Measurements from ENCODE around the gene NFU1. TPM values are rescaled to one million over a fixed set of nuclear protein-coding genes. Genes with fewer than 3 reads are reported as not detected.

NFU1 gene
- total and polyA plus RNA-seq, 2 of the 4 experiments (the other 2 are of a cell fraction) = 24.0 to 32.4 TPM

- Histone ChIP-seq H2AFZ (replicated peaks; ENCODE audit: low read length, poor library complexity) (no peak overlapping the region), H3K36me3 (ENCODE audit: control insufficient read depth, insufficient read depth, low read length) (peaks cover 23% of the 10 kb centered on the region), H3K9me1 (ENCODE audit: insufficient read depth, low read length) (no peaks in the 10 kb centered on the region), H2BK20ac (ENCODE audit: low read depth, low read length) (no peak overlapping the region), H2BK15ac (ENCODE audit: low read depth, low read length) (no peak overlapping the region), H4K20me1 (ENCODE audit: insufficient read depth, low read length) (no peaks in the 10 kb centered on the region), H3K23ac (ENCODE audit: low read depth, low read length) (no peak overlapping the region), H3K9ac (ENCODE audit: low read depth, low read length) (no peak overlapping the region), H3K27me3 (ENCODE audit: control insufficient read depth, insufficient read depth, low read length) (no peaks in the 10 kb centered on the region), H3K4me1 (ENCODE audit: control insufficient read depth, insufficient read depth, low read length) (no peaks in the 10 kb centered on the region), H3K9me3 (ENCODE audit: control insufficient read depth, insufficient read depth, low read length) (no peaks in the 10 kb centered on the region), H2BK120ac (ENCODE audit: low read depth, low read length) (no peak overlapping the region), H2AK5ac (ENCODE audit: low read depth, low read length) (no peak overlapping the region), H3K4me3 (ENCODE audit: insufficient read depth, low read depth, low read length) (no peak overlapping the region), H4K5ac (ENCODE audit: low read depth, low read length) (no peak overlapping the region), H3K4ac (ENCODE audit: low read depth, low read length) (no peak overlapping the region), H3K27ac (ENCODE audit: insufficient read depth, low read length) (no peak overlapping the region), H3K18ac (ENCODE audit: low read depth, low read length) (no peak overlapping the region), H4K91ac (ENCODE audit: insufficient read depth, low read depth, low read length) (no peak overlapping the region), H3K4me2 (ENCODE audit: low read depth, low read length) (no peak overlapping the region), H2BK5ac (ENCODE audit: low read depth, low read length, poor library complexity, severe bottlenecking) (no peak overlapping the region), H3K14ac (replicated peaks; ENCODE audit: low read depth, low read length) (no peak overlapping the region), H4K8ac (ENCODE audit: low read depth in 2 of 2, low read length in 2 of 2) (no peak overlapping the region), H3K56ac (ENCODE audit: extremely low read depth, insufficient read depth, low read length) (no peak overlapping the region), H3K79me1 (ENCODE audit: low read depth in 1 of 2, low read length in 2 of 2) (0 out of 4 replicates have a peak, but pooled peaks cover 0 to 5% of the 10 kb centered on the region in 2 experiments), H2AK9ac (replicated peaks; ENCODE audit: low read depth, low read length, poor library complexity) (no peak overlapping the region)
- DNase-seq (no peak), ATAC-seq (ENCODE audit: low read depth) (no peak)
- no TSS peak for BruUV-seq (replicated peaks)
- ChIA-PET CTCF (no interaction called here), POLR2A (ENCODE audit: unreplicated experiment) (no interaction called here)
- dilution Hi-C loops (cut with HindIII; ENCODE audit: low sequenced_read_pairs, unreplicated experiment) = no loop called here
- in situ Hi-C loops (cut with MboI; ENCODE audit: low sequenced_read_pairs) = no loop called here
- intact Hi-C loops (cut with micrococcal nuclease) = no loop called here
- no peak for TF ChIP-seq SMC3 (IDR thresholded peaks at IDR 0.05; ENCODE audit: low read depth, low read length)
- no peak for TF ChIP-seq POLR2A (IDR thresholded peaks at IDR 0.05; ENCODE audit: low read depth, low read length)
- no peak for TF ChIP-seq MAFK (IDR thresholded peaks at IDR 0.05; ENCODE audit: low read depth, low read length)
- no peak for TF ChIP-seq FOS (IDR thresholded peaks at IDR 0.05; ENCODE audit: low read depth, low read length)
- TF ChIP-seq CHD1 (IDR thresholded peaks at IDR 0.05; ENCODE audit: low read depth, low read length) = no peak
- no peak for TF ChIP-seq RAD21 (IDR thresholded peaks at IDR 0.05; ENCODE audit: low read length)
- no peak for TF ChIP-seq BHLHE40 (IDR thresholded peaks at IDR 0.05; ENCODE audit: low read depth, low read length)
- no peak for TF ChIP-seq USF2 (IDR thresholded peaks at IDR 0.05; ENCODE audit: low read depth, low read length)
- no peak for TF ChIP-seq CEBPB (IDR thresholded peaks at IDR 0.05; ENCODE audit: low read depth, low read length)
- TF ChIP-seq MXI1 (IDR thresholded peaks at IDR 0.05; ENCODE audit: borderline replicate concordance, low read depth, low read length) = no peak
- no peak for TF ChIP-seq ELK1 (IDR thresholded peaks at IDR 0.05; ENCODE audit: borderline replicate concordance, low read depth, low read length)
- TF ChIP-seq RFX5 (IDR thresholded peaks at IDR 0.05; ENCODE audit: low read depth, low read length) = no peak
- no peak for TF ChIP-seq RCOR1 (IDR thresholded peaks at IDR 0.05; ENCODE audit: insufficient replicate concordance, low read length)
- TF ChIP-seq, protein P1, sequence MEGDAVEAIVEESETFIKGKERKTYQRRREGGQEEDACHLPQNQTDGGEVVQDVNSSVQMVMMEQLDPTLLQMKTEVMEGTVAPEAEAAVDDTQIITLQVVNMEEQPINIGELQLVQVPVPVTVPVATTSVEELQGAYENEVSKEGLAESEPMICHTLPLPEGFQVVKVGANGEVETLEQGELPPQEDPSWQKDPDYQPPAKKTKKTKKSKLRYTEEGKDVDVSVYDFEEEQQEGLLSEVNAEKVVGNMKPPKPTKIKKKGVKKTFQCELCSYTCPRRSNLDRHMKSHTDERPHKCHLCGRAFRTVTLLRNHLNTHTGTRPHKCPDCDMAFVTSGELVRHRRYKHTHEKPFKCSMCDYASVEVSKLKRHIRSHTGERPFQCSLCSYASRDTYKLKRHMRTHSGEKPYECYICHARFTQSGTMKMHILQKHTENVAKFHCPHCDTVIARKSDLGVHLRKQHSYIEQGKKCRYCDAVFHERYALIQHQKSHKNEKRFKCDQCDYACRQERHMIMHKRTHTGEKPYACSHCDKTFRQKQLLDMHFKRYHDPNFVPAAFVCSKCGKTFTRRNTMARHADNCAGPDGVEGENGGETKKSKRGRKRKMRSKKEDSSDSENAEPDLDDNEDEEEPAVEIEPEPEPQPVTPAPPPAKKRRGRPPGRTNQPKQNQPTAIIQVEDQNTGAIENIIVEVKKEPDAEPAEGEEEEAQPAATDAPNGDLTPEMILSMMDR (conservative IDR thresholded peaks at IDR 0.05; ENCODE audit: low read depth, low read length) = no peak
- no peak for TF ChIP-seq MAZ (IDR thresholded peaks at IDR 0.05; ENCODE audit: borderline replicate concordance, low read depth, low read length)
- no peak for TF ChIP-seq NFE2L2 (IDR thresholded peaks at IDR 0.05; ENCODE audit: low read depth, low read length)
Observed at GRCh38 chr2:69397234-69397633, 40.0 kb downstream of the NFU1 start.
